GM23248 (cell line): Measurements from ENCODE around the gene TECTA.

ENCODE experiments used
- EZH2 ChIP-seq: fragments of 200-600 bp; sonication (generic); IDR thresholded peaks from 2 replicates; pipeline ENCODE4 v1.6.1; 2018; ENCODE audit warnings: antibody characterized with exemption, mild to moderate bottlenecking; ENCODE audit not compliant: insufficient read depth, poor library complexity, severe bottlenecking
- EZH2phosphoT487 ChIP-seq: fragments of 200-600 bp; sonication (generic); IDR thresholded peaks from 2 replicates; pipeline ENCODE4 v1.6.1; 2018; ENCODE audit warnings: antibody characterized with exemption, moderate library complexity, mild to moderate bottlenecking, low read depth; ENCODE audit not compliant: insufficient read depth

DNA sequence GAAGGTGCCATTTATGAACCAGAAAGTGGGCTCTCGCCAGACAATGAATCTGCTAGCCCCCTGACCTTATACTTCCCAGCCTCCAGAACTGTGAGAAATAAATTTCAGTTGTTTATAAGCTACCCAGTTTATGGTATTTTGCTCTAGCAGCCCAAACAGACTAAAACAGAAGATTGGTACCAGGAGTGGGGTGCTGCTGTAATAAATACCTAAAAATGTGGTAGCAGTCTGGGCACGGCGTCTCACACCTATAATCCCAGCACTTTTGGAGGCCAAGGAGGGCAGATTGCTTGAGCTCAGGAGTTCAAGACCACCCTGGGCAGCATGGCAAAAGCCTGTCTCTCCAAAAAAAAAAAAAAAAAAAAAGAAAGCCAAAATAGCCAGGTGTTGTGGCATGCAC is 21.3 kb downstream of the TECTA start:
- TF ChIP-seq EZH2 (no peak), EZH2phosphoT487 (no peak)
